Measurements from ENCODE around the gene PTH1R.

Gene PTH1R

DNA sequence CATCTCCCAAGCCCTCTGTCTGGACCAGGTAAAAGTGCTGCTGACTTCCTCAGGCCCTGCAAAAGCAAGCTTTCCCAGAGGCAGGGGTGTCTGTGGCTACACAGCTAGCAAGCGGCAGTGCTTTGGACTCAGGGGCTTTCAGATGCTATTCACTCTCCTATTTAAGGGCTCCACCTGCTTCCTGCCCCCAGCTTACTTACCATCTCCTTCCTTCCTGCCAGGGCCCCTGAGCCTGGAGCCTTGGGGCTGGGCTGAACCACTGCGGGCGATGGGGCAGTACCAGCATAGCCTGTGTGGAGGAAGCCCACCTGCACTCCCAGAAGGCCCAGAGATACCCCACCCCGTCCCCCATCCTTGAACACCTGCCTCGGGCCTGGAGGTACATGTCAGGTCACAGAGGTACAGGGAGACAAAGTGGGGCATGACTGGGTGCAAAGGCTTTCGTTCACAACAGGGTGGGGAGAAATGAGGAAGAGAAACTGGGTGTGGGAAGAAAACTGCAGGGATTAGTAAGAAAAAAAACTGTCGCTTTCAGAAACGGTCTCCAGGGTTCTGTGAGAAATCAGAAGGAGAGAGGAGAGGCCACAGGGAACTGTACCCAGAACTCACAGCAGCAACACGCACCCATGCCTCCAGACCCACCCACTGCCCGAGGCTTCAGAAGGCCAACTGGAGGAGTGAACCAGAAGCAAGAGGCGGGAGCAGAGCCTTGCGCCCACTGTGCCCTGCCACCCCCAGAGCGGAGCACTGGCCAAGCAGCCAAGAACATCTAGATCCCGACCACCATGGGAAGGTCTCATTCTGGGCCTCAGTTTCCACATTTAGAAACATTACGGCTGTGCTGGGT is 49.6 kb downstream of the PTH1R start:
- TF ChIP-seq, protein P1, sequence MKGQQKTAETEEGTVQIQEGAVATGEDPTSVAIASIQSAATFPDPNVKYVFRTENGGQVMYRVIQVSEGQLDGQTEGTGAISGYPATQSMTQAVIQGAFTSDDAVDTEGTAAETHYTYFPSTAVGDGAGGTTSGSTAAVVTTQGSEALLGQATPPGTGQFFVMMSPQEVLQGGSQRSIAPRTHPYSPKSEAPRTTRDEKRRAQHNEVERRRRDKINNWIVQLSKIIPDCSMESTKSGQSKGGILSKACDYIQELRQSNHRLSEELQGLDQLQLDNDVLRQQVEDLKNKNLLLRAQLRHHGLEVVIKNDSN (IDR thresholded peaks at IDR 0.05), result no peak
- TF ChIP-seq TEAD4 (IDR thresholded peaks at IDR 0.05) (no peak), TCF12 (IDR thresholded peaks at IDR 0.05; ENCODE audit: low read depth) (no peak), EP300 (IDR thresholded peaks at IDR 0.05; ENCODE audit: borderline replicate concordance) (no peak), EGR1 (IDR thresholded peaks at IDR 0.05) (no peak), CREB1 (IDR thresholded peaks at IDR 0.05; ENCODE audit: low read depth) (no peak), CEBPB (IDR thresholded peaks at IDR 0.05) (no peak), ZBTB7A (IDR thresholded peaks at IDR 0.05; ENCODE audit: low read depth) (no peak), TAF1 (IDR thresholded peaks at IDR 0.05; ENCODE audit: low read depth) (no peak), FOXM1 (IDR thresholded peaks at IDR 0.05; ENCODE audit: borderline replicate concordance, low read depth) (no peak), YY1 (IDR thresholded peaks at IDR 0.05; ENCODE audit: low read depth) (no peak), NFIC (IDR thresholded peaks at IDR 0.05) (no peak), RAD21 (IDR thresholded peaks at IDR 0.05; ENCODE audit: low read depth) (no peak)
- TF ChIP-seq, protein P2, sequence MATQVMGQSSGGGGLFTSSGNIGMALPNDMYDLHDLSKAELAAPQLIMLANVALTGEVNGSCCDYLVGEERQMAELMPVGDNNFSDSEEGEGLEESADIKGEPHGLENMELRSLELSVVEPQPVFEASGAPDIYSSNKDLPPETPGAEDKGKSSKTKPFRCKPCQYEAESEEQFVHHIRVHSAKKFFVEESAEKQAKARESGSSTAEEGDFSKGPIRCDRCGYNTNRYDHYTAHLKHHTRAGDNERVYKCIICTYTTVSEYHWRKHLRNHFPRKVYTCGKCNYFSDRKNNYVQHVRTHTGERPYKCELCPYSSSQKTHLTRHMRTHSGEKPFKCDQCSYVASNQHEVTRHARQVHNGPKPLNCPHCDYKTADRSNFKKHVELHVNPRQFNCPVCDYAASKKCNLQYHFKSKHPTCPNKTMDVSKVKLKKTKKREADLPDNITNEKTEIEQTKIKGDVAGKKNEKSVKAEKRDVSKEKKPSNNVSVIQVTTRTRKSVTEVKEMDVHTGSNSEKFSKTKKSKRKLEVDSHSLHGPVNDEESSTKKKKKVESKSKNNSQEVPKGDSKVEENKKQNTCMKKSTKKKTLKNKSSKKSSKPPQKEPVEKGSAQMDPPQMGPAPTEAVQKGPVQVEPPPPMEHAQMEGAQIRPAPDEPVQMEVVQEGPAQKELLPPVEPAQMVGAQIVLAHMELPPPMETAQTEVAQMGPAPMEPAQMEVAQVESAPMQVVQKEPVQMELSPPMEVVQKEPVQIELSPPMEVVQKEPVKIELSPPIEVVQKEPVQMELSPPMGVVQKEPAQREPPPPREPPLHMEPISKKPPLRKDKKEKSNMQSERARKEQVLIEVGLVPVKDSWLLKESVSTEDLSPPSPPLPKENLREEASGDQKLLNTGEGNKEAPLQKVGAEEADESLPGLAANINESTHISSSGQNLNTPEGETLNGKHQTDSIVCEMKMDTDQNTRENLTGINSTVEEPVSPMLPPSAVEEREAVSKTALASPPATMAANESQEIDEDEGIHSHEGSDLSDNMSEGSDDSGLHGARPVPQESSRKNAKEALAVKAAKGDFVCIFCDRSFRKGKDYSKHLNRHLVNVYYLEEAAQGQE (IDR thresholded peaks at IDR 0.05; ENCODE audit: low read depth), result no peak
- TF ChIP-seq, protein P3, sequence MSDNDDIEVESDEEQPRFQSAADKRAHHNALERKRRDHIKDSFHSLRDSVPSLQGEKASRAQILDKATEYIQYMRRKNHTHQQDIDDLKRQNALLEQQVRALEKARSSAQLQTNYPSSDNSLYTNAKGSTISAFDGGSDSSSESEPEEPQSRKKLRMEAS (IDR thresholded peaks at IDR 0.05), result no peak

DNA sequence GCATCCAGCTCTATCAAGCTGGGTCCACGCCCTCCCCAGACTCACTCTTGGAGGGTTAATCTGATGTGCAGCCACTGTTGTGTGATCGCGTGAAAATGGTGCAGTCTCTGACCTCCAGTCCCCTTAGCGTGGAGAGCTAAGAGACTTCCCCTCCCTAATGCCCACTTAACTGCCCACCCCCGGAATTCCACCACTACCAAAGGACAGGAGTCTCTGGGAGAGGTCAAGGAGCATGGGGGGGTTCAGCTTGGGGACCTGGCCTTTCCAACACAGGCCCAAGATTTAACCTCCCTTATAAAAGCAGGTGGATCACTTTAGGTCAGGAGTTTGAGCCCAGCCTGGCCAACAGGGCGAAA is 50.2 kb downstream of the PTH1R start:
- TF ChIP-seq ZBTB7A (IDR thresholded peaks at IDR 0.05; ENCODE audit: low read depth), result no peak
- TF ChIP-seq EP300 (IDR thresholded peaks at IDR 0.05; ENCODE audit: borderline replicate concordance), result no peak
- TF ChIP-seq, protein P1 (IDR thresholded peaks at IDR 0.05), result no peak
- no peak for TF ChIP-seq NFIC (IDR thresholded peaks at IDR 0.05)
- no peak for TF ChIP-seq CEBPB (IDR thresholded peaks at IDR 0.05)
- TF ChIP-seq, protein P3 (IDR thresholded peaks at IDR 0.05), result no peak

DNA sequence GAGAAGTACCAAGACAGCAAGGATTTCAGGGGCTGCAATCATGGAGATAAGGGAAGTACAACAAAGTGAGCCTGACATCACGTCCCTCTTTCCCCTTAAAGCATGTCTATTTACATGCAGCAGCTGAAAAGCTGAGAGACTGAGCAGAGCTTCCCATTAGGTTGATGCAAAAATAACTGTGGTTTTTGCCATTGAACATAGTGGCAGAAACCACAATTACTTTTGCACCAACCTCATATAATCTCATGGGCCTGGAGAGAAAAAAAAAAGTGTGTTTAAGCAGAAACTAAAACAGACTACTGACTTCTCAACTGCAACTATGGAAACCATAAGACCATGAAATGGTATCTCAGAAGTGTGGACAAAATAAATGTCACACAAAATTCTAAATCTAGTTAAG is 50.8 kb downstream of the PTH1R start:
- TF ChIP-seq TAF1 (IDR thresholded peaks at IDR 0.05; ENCODE audit: low read depth) (no peak), ZBTB7A (IDR thresholded peaks at IDR 0.05; ENCODE audit: low read depth) (no peak), RAD21 (IDR thresholded peaks at IDR 0.05; ENCODE audit: low read depth) (no peak), CEBPB (IDR thresholded peaks at IDR 0.05) (no peak), NFIC (IDR thresholded peaks at IDR 0.05) (no peak), YY1 (IDR thresholded peaks at IDR 0.05; ENCODE audit: low read depth) (no peak)
- TF ChIP-seq, protein P2 (IDR thresholded peaks at IDR 0.05; ENCODE audit: low read depth), result no peak
- TF ChIP-seq, protein P1 (IDR thresholded peaks at IDR 0.05), result no peak
- TF ChIP-seq, protein P3 (IDR thresholded peaks at IDR 0.05), result no peak

DNA sequence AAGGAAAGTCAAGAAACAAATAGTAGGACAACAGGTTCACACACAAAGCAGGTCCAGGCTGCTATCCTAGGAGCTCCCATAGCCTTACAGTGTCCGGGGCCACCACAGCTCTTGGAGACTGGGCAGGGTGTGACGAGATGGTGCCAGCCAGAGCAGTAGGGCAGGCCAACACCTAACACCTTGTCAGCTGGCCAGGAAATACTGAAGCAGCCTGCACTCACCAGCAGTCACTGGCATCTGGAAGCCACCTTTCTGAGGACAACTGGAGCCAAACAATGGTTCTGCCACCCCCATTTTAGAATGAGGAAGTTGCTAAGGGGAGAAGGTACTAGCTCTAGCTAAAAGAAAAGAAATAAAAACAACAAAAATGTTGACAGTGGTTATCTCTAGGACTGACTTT is 51.8 kb downstream of the PTH1R start:
- TF ChIP-seq TEAD4 (IDR thresholded peaks at IDR 0.05) (no peak), NFIC (IDR thresholded peaks at IDR 0.05) (peak; percentile 44; the same call in 1 of the 2 replicates)

DNA sequence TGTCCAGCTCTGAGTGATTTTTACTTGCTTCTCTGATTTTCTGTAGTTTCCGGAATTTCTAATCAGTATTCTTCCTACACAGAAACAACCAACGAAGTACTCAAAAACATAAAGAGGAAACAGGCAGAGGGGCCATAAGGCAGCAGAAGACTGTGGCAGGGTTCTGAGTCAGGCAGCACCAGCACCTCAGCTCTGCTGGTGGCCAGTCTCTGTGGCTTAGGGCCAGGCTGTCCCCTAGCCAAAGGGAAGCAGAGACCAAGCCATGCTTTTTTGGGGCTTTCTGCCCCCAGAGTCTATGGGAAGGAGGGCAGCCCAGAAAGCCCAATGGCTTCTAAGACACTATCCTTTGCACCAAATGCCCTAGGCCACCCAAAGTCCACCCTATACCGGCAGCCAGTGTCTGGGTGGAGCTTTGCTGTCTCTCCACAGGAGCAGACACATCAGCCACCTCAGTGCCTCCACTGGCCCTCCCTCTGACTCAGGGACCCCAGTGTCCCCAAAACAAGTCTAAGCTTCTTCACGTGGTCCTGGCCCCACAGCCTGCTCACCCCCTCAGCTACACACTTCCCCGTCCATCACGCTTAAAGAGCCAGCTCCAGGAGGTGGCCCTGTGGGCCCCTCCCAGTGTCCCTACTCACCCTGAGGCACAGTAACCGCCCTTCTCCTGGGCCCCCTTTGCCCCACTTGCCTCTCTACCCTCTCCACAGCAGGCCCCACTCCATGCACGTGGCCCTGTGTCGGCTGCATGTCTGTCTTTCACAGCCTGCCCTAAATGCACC is 52.8 kb downstream of the PTH1R start:
- TF ChIP-seq EP300 (IDR thresholded peaks at IDR 0.05; ENCODE audit: borderline replicate concordance), result no peak; the same call in 1 of the 2 replicates
- TF ChIP-seq FOXM1 (IDR thresholded peaks at IDR 0.05; ENCODE audit: borderline replicate concordance, low read depth), result no peak
- TF ChIP-seq, protein P3 (IDR thresholded peaks at IDR 0.05), result peak; percentile 48

Data from Ishikawa (cell line).